Stimulated activated CD4-positive, alpha-beta T cell treated with anti-CD3 and anti-CD28 coated beads, Interleukin-2, amount 100 ng/mL, for 4 hours (primary cell): ENCODE measurements around the gene MAML3.
A peak's percentile ranks its signal among the peaks of the same experiment; 100 is the strongest.

Experiments used
- DNase-seq: peaks from one replicate; pipeline ENCODE4 v3.0.0-alpha.2; 2020; ENCODE audit warnings: low read depth

The MAML3 gene

GRCh38 chr4:140003876-140004548 is 150.0 kb downstream of the MAML3 start:
- no peak for DNase-seq

GRCh38 chr4:140000232-140000631 is 153.8 kb downstream of the MAML3 start:
- no peak for DNase-seq

GRCh38 chr4:139988863-139989765 is 164.9 kb downstream of the MAML3 start:
- DNase-seq, result peak; percentile 46

- no peak for DNase-seq
Observed at GRCh38 chr4:139987502-139987850, 166.5 kb downstream of the MAML3 start.

GRCh38 chr4:139986689-139987501 is 167.1 kb downstream of the MAML3 start:
- no peak for DNase-seq

GRCh38 chr4:139986106-139986505 is 167.9 kb downstream of the MAML3 start:
- DNase-seq, result no peak

GRCh38 chr4:139985401-139985800 is 168.6 kb downstream of the MAML3 start:
- no peak for DNase-seq

- DNase-seq, result no peak
Observed at GRCh38 chr4:139984471-139984870, 169.5 kb downstream of the MAML3 start.

GRCh38 chr4:139978692-139979091 is 175.3 kb downstream of the MAML3 start:
- DNase-seq, result no peak

- no peak for DNase-seq
Observed at GRCh38 chr4:139977838-139978609, 176.0 kb downstream of the MAML3 start.

GRCh38 chr4:139975830-139976272 is 178.1 kb downstream of the MAML3 start:
- DNase-seq, result no peak

GRCh38 chr4:139973616-139974015 is 180.4 kb downstream of the MAML3 start:
- no peak for DNase-seq

- DNase-seq, result no peak
Observed at GRCh38 chr4:139973015-139973414, 181.0 kb downstream of the MAML3 start.

- DNase-seq, result no peak
Observed at GRCh38 chr4:139972305-139972704, 181.7 kb downstream of the MAML3 start.

- no peak for DNase-seq
Observed at GRCh38 chr4:139971111-139971510, 182.9 kb downstream of the MAML3 start.

- no peak for DNase-seq
Observed at GRCh38 chr4:139969635-139970266, 184.2 kb downstream of the MAML3 start.

- DNase-seq, result no peak
Observed at GRCh38 chr4:139968831-139969230, 185.2 kb downstream of the MAML3 start.

GRCh38 chr4:139966383-139966782 is 187.6 kb downstream of the MAML3 start:
- DNase-seq, result no peak

GRCh38 chr4:139965789-139966188 is 188.2 kb downstream of the MAML3 start:
- DNase-seq, result no peak

- no peak for DNase-seq
Observed at GRCh38 chr4:139963708-139964107, 190.3 kb downstream of the MAML3 start.

- DNase-seq, result no peak
Observed at GRCh38 chr4:139962130-139962684, 191.8 kb downstream of the MAML3 start.
